Coronary artery (tissue), 2 donors: Measurements from ENCODE around the gene OR6B2.
A peak's percentile ranks its signal among the peaks of the same experiment; 100 is the strongest.

ENCODE experiments used
- DNase-seq: peaks from one replicate; pipeline ENCODE4 v3.0.0-alpha.2; 2017; ENCODE audit warnings: low spot score
- H3K27ac ChIP-seq, 2 donors: fragments of 200-600 bp; sonication (generic); one replicate each; pipeline ENCODE4 v1.5.1; 2016 to 2019
- H3K4me3 ChIP-seq: fragments of 200-600 bp; sonication (generic); 2 replicates; pipeline ENCODE4 v1.5.1; 2016; ENCODE audit warnings: mild to moderate bottlenecking, moderate library complexity
- TF ChIP-seq, protein P1 (sequence below): fragments of 200-600 bp; sonication (generic); IDR thresholded peaks from one replicate; pipeline ENCODE4 v1.5.1; 2019; ENCODE audit warnings: antibody characterized with exemption

OR6B2 gene

DNA sequence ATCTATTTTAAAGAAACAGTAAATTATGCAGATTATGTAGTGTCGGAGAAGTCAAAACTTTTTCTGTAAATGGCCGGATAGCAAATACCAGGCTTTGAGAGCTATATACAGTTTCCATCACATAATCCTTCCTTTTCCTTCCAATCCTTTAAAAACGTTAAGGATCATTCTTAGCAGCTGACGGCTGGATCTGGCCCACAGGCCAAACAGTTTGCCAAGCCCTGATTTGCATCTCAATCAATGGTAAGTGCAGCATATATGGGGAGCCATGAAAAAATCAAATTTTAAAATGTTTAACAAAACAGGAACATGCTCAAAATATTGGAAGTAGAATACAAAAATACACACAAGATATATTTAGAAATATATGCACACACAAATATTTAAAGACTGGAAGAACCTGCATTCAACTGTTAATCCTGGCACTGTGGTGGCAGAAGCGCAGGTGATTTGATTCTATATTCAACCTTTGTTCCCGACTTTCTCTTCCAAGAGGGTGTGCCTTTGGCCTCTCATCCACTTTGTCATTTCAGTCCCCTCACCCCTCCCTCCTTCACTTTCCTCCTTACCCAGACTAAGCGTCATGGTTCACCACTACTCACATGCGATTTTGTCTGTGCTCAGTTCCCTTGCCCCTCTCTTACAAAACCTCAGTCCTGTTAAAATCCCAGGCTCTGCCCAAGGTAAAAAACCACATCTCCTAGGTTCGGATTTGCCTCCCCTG lies 32.4 kb downstream of the OR6B2 start:
- TF ChIP-seq, protein P1, sequence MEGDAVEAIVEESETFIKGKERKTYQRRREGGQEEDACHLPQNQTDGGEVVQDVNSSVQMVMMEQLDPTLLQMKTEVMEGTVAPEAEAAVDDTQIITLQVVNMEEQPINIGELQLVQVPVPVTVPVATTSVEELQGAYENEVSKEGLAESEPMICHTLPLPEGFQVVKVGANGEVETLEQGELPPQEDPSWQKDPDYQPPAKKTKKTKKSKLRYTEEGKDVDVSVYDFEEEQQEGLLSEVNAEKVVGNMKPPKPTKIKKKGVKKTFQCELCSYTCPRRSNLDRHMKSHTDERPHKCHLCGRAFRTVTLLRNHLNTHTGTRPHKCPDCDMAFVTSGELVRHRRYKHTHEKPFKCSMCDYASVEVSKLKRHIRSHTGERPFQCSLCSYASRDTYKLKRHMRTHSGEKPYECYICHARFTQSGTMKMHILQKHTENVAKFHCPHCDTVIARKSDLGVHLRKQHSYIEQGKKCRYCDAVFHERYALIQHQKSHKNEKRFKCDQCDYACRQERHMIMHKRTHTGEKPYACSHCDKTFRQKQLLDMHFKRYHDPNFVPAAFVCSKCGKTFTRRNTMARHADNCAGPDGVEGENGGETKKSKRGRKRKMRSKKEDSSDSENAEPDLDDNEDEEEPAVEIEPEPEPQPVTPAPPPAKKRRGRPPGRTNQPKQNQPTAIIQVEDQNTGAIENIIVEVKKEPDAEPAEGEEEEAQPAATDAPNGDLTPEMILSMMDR = no peak

DNA sequence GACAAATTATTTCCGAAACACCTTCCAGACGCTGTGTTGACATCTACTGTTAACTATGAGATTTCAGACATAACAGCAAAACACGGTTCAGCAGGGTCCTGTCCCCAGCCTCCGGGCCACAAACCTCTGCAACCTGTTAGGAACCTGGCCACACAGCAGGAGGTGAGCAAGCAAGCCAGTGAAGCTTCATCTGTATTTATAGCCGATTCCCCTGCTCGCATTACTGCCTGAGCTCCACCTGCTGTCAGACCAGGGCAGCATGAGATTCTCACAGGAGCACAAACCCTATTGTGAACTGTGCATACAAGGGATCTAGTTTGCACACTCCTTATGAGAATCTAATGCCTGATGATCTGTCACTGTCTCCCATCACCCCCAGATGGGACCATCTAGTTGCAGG lies 36.1 kb downstream of the OR6B2 start:
- Histone ChIP-seq H3K4me3 (no peak overlapping the region), H3K27ac (no peak overlapping the region)
- TF ChIP-seq, protein P1 = no peak
- no peak for DNase-seq

More for the DNA sequence above, 32.4 kb downstream of the OR6B2 start:
- no peak for DNase-seq
- H3K4me3 ChIP-seq = no peak overlapping the region
- H3K27ac ChIP-seq = no peak overlapping the region

DNA sequence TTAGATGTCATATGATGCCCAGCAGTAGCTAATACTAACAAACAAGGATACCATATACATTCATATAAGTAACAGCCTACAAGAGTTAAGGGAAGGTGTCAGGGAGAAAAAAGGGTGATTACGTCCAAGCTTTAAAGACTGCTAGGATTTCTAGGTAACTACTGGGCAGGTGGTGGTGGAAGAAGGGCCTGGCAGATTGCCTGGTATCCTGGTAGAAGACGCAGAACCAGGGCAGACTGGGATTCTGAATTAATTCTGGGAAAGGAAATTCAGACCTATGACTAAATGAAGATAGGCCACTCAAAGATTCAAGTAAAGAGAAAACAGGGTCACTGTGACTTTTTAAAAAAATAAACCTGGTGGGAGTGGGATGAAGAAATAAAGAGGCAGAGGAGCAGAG lies 36.9 kb downstream of the OR6B2 start:
- no peak overlapping the region for H3K4me3 ChIP-seq
- no peak overlapping the region for H3K27ac ChIP-seq
- TF ChIP-seq, protein P1 = no peak
- no peak for DNase-seq

DNA sequence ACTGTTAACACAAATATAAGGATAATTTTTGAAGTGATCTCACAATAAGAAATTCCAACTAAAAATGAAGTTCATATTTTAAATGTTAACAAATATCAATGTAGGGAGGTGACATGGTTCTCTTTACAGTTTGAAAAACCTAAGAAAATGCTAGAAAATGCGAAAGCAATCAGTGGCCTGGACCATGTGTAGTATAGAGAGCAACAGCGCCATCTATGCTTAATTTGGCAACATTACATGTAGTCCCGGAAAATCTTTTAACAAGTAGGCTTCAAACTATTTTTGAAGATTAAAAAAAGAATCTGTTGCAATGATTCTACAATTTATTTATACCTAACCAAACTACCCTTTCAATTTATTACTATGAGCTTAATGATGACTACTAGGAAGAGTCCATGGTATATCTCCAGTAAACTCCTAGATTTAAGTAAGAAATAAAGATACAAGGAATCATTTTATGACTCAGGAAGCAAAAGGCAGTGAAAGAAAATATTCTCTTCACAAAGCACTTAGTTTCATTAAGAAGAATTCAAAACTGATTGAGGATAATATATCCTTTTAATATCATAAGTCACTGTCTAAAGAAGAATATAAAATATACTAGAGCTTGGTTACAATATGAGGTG lies 38.4 kb downstream of the OR6B2 start:
- TF ChIP-seq, protein P1 = peak; percentile 77
- no peak overlapping the region for H3K27ac ChIP-seq
- DNase-seq = no peak
- H3K4me3 ChIP-seq = no peak overlapping the region

- Histone ChIP-seq H3K27ac (no peak overlapping the region), H3K4me3 (no peak overlapping the region)
- no peak for DNase-seq
- TF ChIP-seq, protein P1 = no peak
Observed at GRCh38 chr2:239990966-239991365, 39.3 kb downstream of the OR6B2 start.

DNA sequence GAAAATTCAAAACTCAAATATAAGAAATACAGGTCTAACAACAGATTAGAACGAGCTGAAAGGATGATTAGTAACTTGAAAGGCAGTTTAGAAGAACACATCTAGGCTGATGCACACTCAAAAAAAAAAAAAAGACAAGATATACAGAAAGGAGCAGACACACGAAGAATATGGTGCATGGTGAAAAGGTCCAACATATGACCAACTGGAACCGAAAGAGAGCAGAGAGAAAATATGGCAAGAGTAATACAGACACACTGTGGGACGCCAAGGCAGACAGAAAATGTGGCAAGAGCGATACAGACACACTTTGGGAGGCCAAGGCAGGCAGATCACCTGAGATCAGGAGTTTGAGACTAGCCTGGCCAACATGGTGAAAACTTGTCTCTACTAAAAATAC lies 44.9 kb downstream of the OR6B2 start:
- TF ChIP-seq, protein P1 = no peak
- DNase-seq = no peak
- Histone ChIP-seq H3K4me3 (no peak overlapping the region), H3K27ac (no peak overlapping the region)
